Daoy (cell line): ENCODE results near the gene PGLYRP2. TPM values are rescaled to one million over a fixed set of nuclear protein-coding genes. Genes with fewer than 3 reads are reported as not detected.

Experiments used
- DNase-seq: peaks from one replicate; pipeline ENCODE4 v3.0.0-alpha.2; 2015; ENCODE audit warnings: low read depth
- total RNA-seq: library from RNA; depleted of rRNA; stranded (reverse); fragments of >200 nt; shearing (Covaris generic); gene quantifications from 2 replicates; pipeline ENCODE4 v1.2.3, GENCODE V29; 2014

PGLYRP2 gene
- total RNA-seq, 1 experiment from 2014 or later = 0.17 TPM

GRCh38 chr19:15441317-15441716, 38.0 kb downstream of the PGLYRP2 start:
- DNase-seq = no peak

GRCh38 chr19:15439821-15440641, 39.3 kb downstream of the PGLYRP2 start:
- DNase-seq = no peak

- DNase-seq = no peak
Measured at GRCh38 chr19:15439078-15439799, 40.1 kb downstream of the PGLYRP2 start.

GRCh38 chr19:15438577-15438976, 40.7 kb downstream of the PGLYRP2 start:
- DNase-seq = no peak

GRCh38 chr19:15438124-15438496, 41.2 kb downstream of the PGLYRP2 start:
- no peak for DNase-seq

GRCh38 chr19:15437355-15438123, 41.8 kb downstream of the PGLYRP2 start:
- DNase-seq = no peak

- no peak for DNase-seq
Measured at GRCh38 chr19:15436826-15437110, 42.5 kb downstream of the PGLYRP2 start.

GRCh38 chr19:15436012-15436825, 43.1 kb downstream of the PGLYRP2 start:
- DNase-seq = no peak

GRCh38 chr19:15433519-15434069, 45.7 kb downstream of the PGLYRP2 start:
- no peak for DNase-seq

- peak; percentile 96 for DNase-seq
Measured at GRCh38 chr19:15432629-15433518, 46.4 kb downstream of the PGLYRP2 start.

- no peak for DNase-seq
Measured at GRCh38 chr19:15432018-15432494, 47.2 kb downstream of the PGLYRP2 start.

GRCh38 chr19:15431396-15432017, 47.8 kb downstream of the PGLYRP2 start:
- no peak for DNase-seq

GRCh38 chr19:15430526-15431120, 48.7 kb downstream of the PGLYRP2 start:
- no peak for DNase-seq

GRCh38 chr19:15429825-15430467, 49.4 kb downstream of the PGLYRP2 start:
- no peak for DNase-seq

GRCh38 chr19:15428956-15429824, 50.1 kb downstream of the PGLYRP2 start:
- no peak for DNase-seq

GRCh38 chr19:15427991-15428471, 51.3 kb downstream of the PGLYRP2 start:
- no peak for DNase-seq

GRCh38 chr19:15427350-15427700, 52.0 kb downstream of the PGLYRP2 start:
- no peak for DNase-seq
